ENCODE results near the gene ANKRD13A.
"Not testable (repeated sequence)": the region's sequence is repeated elsewhere in the genome, so short reads cannot be mapped to it uniquely, and the experiment has no call there.

ANKRD13A gene

GRCh38 chr12:110006115-110006514 is 6.9 kb downstream of the ANKRD13A start:
- no peak for DNase-seq (ENCODE audit: low read depth in 2 of 2)

GRCh38 chr12:110007881-110008280 is 8.7 kb downstream of the ANKRD13A start:
- DNase-seq (ENCODE audit: low read depth in 2 of 2), result no peak

GRCh38 chr12:110008681-110009398 is 9.6 kb downstream of the ANKRD13A start:
- DNase-seq (ENCODE audit: low read depth in 2 of 2), result not testable (repeated sequence)

GRCh38 chr12:110010853-110011723 is 11.9 kb downstream of the ANKRD13A start:
- DNase-seq (ENCODE audit: low read depth in 2 of 2), result no peak

- DNase-seq (ENCODE audit: low read depth in 2 of 2), result no peak
These were observed 12.9 kb downstream of the ANKRD13A start for GRCh38 chr12:110012137-110012536.

GRCh38 chr12:110012659-110013058 is 13.4 kb downstream of the ANKRD13A start:
- DNase-seq (ENCODE audit: low read depth in 2 of 2), result no peak

GRCh38 chr12:110015132-110015531 is 15.9 kb downstream of the ANKRD13A start:
- no peak for DNase-seq (ENCODE audit: low read depth in 2 of 2)

GRCh38 chr12:110020956-110021355 is 21.7 kb downstream of the ANKRD13A start:
- no peak for DNase-seq (ENCODE audit: low read depth in 2 of 2)

GRCh38 chr12:110023059-110023980 is 24.1 kb downstream of the ANKRD13A start:
- DNase-seq (ENCODE audit: low read depth in 2 of 2), result peak; percentile 58 to 67

GRCh38 chr12:110024051-110024450 is 24.8 kb downstream of the ANKRD13A start:
- DNase-seq (ENCODE audit: low read depth in 2 of 2), result no peak

- DNase-seq (ENCODE audit: low read depth in 2 of 2), result no peak
These were observed 29.1 kb downstream of the ANKRD13A start for GRCh38 chr12:110028323-110028722.

GRCh38 chr12:110029290-110029815 is 30.1 kb downstream of the ANKRD13A start:
- no peak for DNase-seq (ENCODE audit: low read depth in 2 of 2)

- DNase-seq (ENCODE audit: low read depth in 2 of 2), result no peak
These were observed 34.7 kb downstream of the ANKRD13A start for GRCh38 chr12:110033888-110034287.

GRCh38 chr12:110035534-110036104 is 36.4 kb downstream of the ANKRD13A start:
- no peak for DNase-seq (ENCODE audit: low read depth in 2 of 2)

- no peak for DNase-seq (ENCODE audit: low read depth in 2 of 2)
These were observed 38.1 kb downstream of the ANKRD13A start for GRCh38 chr12:110037315-110037714.

GRCh38 chr12:110038741-110039084 is 39.5 kb downstream of the ANKRD13A start:
- DNase-seq (ENCODE audit: low read depth in 2 of 2), result no peak

- DNase-seq (ENCODE audit: low read depth in 2 of 2), result peak; percentile 76 to 78
These were observed 40.0 kb downstream of the ANKRD13A start for GRCh38 chr12:110039085-110039807.

GRCh38 chr12:110042264-110042663 is 43.0 kb downstream of the ANKRD13A start:
- no peak for DNase-seq (ENCODE audit: low read depth in 2 of 2)

- DNase-seq (ENCODE audit: low read depth in 2 of 2), result no peak
These were observed 47.4 kb downstream of the ANKRD13A start for GRCh38 chr12:110046451-110047187.
